Measurements from ENCODE around the gene OR4D1. TPM values are rescaled to one million over a fixed set of nuclear protein-coding genes. Genes with fewer than 3 reads are reported as not detected.

Gene OR4D1
- total and polyA plus RNA-seq, 2 donors (not counting 1 experiment from before 2014, with no cell fraction given), result not detected

- Histone ChIP-seq H3K27me3 (ENCODE audit: control insufficient read depth, insufficient read depth, low read length) (peaks cover 15% of the 10 kb centered on the region), H3K27ac (ENCODE audit: insufficient read depth, low read length) (no peak overlapping the region)
- TF ChIP-seq EZH2 (IDR thresholded peaks at IDR 0.05; ENCODE audit: low read length, missing control alignments) (no peak), CTCF (conservative IDR thresholded peaks at IDR 0.05 in 1 of 2, IDR thresholded peaks at IDR 0.05 in 1 of 2; ENCODE audit: low read depth in 1 of 2, low read length in 2 of 2) (no peak)
These were observed 10.0 kb downstream of the OR4D1 start for GRCh38 chr17:58158181-58158580.

GRCh38 chr17:58161566-58161965, 13.4 kb downstream of the OR4D1 start:
- Histone ChIP-seq H4K20me1 (ENCODE audit: control insufficient read depth, extremely low read depth, insufficient read depth, low read length) (no peaks in the 10 kb centered on the region), H3K9ac (ENCODE audit: insufficient read depth, low read length) (no peak overlapping the region), H3K79me2 (ENCODE audit: control insufficient read depth, insufficient read depth, low read length) (no peaks in the 10 kb centered on the region), H3K4me3 (replicated peaks in 1 of 4; ENCODE audit: control extremely low read depth in 1 of 4, insufficient read depth in 1 of 4, low read depth in 3 of 4, low read length in 4 of 4) (no peak overlapping the region), H3K27me3 (ENCODE audit: control insufficient read depth, insufficient read depth, low read length) (peaks cover 12% of the 10 kb centered on the region), H3K27ac (ENCODE audit: insufficient read depth, low read length) (no peak overlapping the region), H2AFZ (ENCODE audit: low read length) (no peak overlapping the region), H3K4me2 (ENCODE audit: extremely low read depth, insufficient read depth, low read length) (no peak overlapping the region), H3K4me1 (ENCODE audit: control insufficient read depth, extremely low read depth, insufficient read depth, low read length) (no peaks in the 10 kb centered on the region), H3K36me3 (ENCODE audit: control insufficient read depth, insufficient read depth, low read length) (no peaks in the 10 kb centered on the region), H3K9me3 (ENCODE audit: control insufficient read depth, insufficient read depth, low read depth, low read length) (no peaks in the 10 kb centered on the region)
- TF ChIP-seq CTCF (conservative IDR thresholded peaks at IDR 0.05 in 1 of 2, IDR thresholded peaks at IDR 0.05 in 1 of 2; ENCODE audit: low read depth in 1 of 2, low read length in 2 of 2) (no peak), EZH2 (IDR thresholded peaks at IDR 0.05; ENCODE audit: low read length, missing control alignments) (no peak)
- no peak for DNase-seq (ENCODE audit: low read depth in 2 of 2)

More at GRCh38 chr17:58158181-58158580, 10.0 kb downstream of the OR4D1 start:
- H3K4me2 ChIP-seq (ENCODE audit: extremely low read depth, insufficient read depth, low read length), result no peak overlapping the region
- H3K36me3 ChIP-seq (ENCODE audit: control insufficient read depth, insufficient read depth, low read length), result no peaks in the 10 kb centered on the region
- DNase-seq (ENCODE audit: low read depth in 2 of 2), result no peak
- no peaks in the 10 kb centered on the region for H3K4me1 ChIP-seq (ENCODE audit: control insufficient read depth, extremely low read depth, insufficient read depth, low read length)
- H3K9me3 ChIP-seq (ENCODE audit: control insufficient read depth, insufficient read depth, low read depth, low read length), result no peaks in the 10 kb centered on the region
- no peak overlapping the region for H3K4me3 ChIP-seq (replicated peaks in 1 of 4; ENCODE audit: control extremely low read depth in 1 of 4, insufficient read depth in 1 of 4, low read depth in 3 of 4, low read length in 4 of 4)
- H3K9ac ChIP-seq (ENCODE audit: insufficient read depth, low read length), result no peak overlapping the region
- H4K20me1 ChIP-seq (ENCODE audit: control insufficient read depth, extremely low read depth, insufficient read depth, low read length), result no peaks in the 10 kb centered on the region
- no peaks in the 10 kb centered on the region for H3K79me2 ChIP-seq (ENCODE audit: control insufficient read depth, insufficient read depth, low read length)
- no peak overlapping the region for H2AFZ ChIP-seq (ENCODE audit: low read length)

- DNase-seq (ENCODE audit: low read depth in 2 of 2), result no peak
- TF ChIP-seq CTCF (conservative IDR thresholded peaks at IDR 0.05 in 1 of 2, IDR thresholded peaks at IDR 0.05 in 1 of 2; ENCODE audit: low read depth in 1 of 2, low read length in 2 of 2) (no peak), EZH2 (IDR thresholded peaks at IDR 0.05; ENCODE audit: low read length, missing control alignments) (no peak)
- Histone ChIP-seq H3K36me3 (ENCODE audit: control insufficient read depth, insufficient read depth, low read length) (no peaks in the 10 kb centered on the region), H3K27ac (ENCODE audit: insufficient read depth, low read length) (no peak overlapping the region), H3K27me3 (ENCODE audit: control insufficient read depth, insufficient read depth, low read length) (no peaks in the 10 kb centered on the region), H3K9me3 (ENCODE audit: control insufficient read depth, insufficient read depth, low read depth, low read length) (no peaks in the 10 kb centered on the region), H3K4me1 (ENCODE audit: control insufficient read depth, extremely low read depth, insufficient read depth, low read length) (no peaks in the 10 kb centered on the region), H3K4me3 (replicated peaks in 1 of 4; ENCODE audit: control extremely low read depth in 1 of 4, insufficient read depth in 1 of 4, low read depth in 3 of 4, low read length in 4 of 4) (no peak overlapping the region), H3K4me2 (ENCODE audit: extremely low read depth, insufficient read depth, low read length) (no peak overlapping the region), H3K9ac (ENCODE audit: insufficient read depth, low read length) (no peak overlapping the region), H3K79me2 (ENCODE audit: control insufficient read depth, insufficient read depth, low read length) (no peaks in the 10 kb centered on the region), H2AFZ (ENCODE audit: low read length) (no peak overlapping the region), H4K20me1 (ENCODE audit: control insufficient read depth, extremely low read depth, insufficient read depth, low read length) (no peaks in the 10 kb centered on the region)
These were observed 17.8 kb downstream of the OR4D1 start for GRCh38 chr17:58165981-58166380.

Measured in fibroblast of lung (primary cell).